ENCODE data around the gene TUT4. TPM values are rescaled to one million over a fixed set of nuclear protein-coding genes. Genes with fewer than 3 reads are reported as not detected.
A peak's percentile ranks its signal among the peaks of the same experiment; 100 is the strongest.

The TUT4 gene
- total RNA-seq, 2 experiments from 2014 or later, result 68.1 to 71.8 TPM

GRCh38 chr1:52567943-52568342, 15.1 kb upstream of the TUT4 start:
- peaks cover 7% of the 10 kb centered on the region for H3K4me1 Mint-ChIP-seq
- H3K27ac Mint-ChIP-seq, result no peak overlapping the region
- H3K36me3 Mint-ChIP-seq (ENCODE audit: low read depth), result no peaks in the 10 kb centered on the region
- no peak overlapping the region for H3K4me3 Mint-ChIP-seq
- ChIA-PET POLR2A (interaction anchor here (1.1 to 1.2 kb wide), 2 partner anchors 37 to 164 kb away, joined by 3 to 4 read pairs; partner anchors contain the start of genes ORC1 and PRPF38A), CTCF (interaction anchor here (1.0 kb wide), 1 partner anchor 74 kb away, joined by 3 read pairs; no protein-coding TSS in a partner anchor)
- DNase-seq, result no peak
- peaks cover 8% of the 10 kb centered on the region for H3K27me3 Mint-ChIP-seq
- no peaks in the 10 kb centered on the region for H3K9me3 Mint-ChIP-seq

- Mint-ChIP-seq H3K36me3 (ENCODE audit: low read depth) (no peaks in the 10 kb centered on the region), H3K4me1 (no peaks in the 10 kb centered on the region), H3K9me3 (no peaks in the 10 kb centered on the region), H3K27ac (no peak overlapping the region), H3K27me3 (peaks cover 10% of the 10 kb centered on the region), H3K4me3 (no peak overlapping the region)
- ChIA-PET POLR2A (no interaction called here), CTCF (no interaction called here)
- DNase-seq, result no peak
Observed at GRCh38 chr1:52562766-52563165, 9.9 kb upstream of the TUT4 start.

GRCh38 chr1:52559875-52560274, 7.0 kb upstream of the TUT4 start:
- POLR2A ChIA-PET, result no interaction called here
- H3K27me3 Mint-ChIP-seq, result peaks cover 10% of the 10 kb centered on the region
- no peaks in the 10 kb centered on the region for H3K36me3 Mint-ChIP-seq (ENCODE audit: low read depth)
- DNase-seq, result no peak
- H3K9me3 Mint-ChIP-seq, result no peaks in the 10 kb centered on the region
- CTCF ChIA-PET, result no interaction called here
- H3K4me3 Mint-ChIP-seq, result no peak overlapping the region
- H3K4me1 Mint-ChIP-seq, result no peaks in the 10 kb centered on the region
- no peak overlapping the region for H3K27ac Mint-ChIP-seq

- DNase-seq, result no peak
- H3K4me3 Mint-ChIP-seq, result no peak overlapping the region
- no peak overlapping the region for H3K27ac Mint-ChIP-seq
- H3K4me1 Mint-ChIP-seq, result peaks cover 7% of the 10 kb centered on the region
- H3K9me3 Mint-ChIP-seq, result no peaks in the 10 kb centered on the region
- ChIA-PET POLR2A (no interaction called here), CTCF (no interaction called here)
- H3K36me3 Mint-ChIP-seq (ENCODE audit: low read depth), result no peaks in the 10 kb centered on the region
- peaks cover 8% of the 10 kb centered on the region for H3K27me3 Mint-ChIP-seq
Observed at GRCh38 chr1:52558941-52559340, 6.0 kb upstream of the TUT4 start.

- no peak overlapping the region for H3K27ac Mint-ChIP-seq
- POLR2A ChIA-PET, result interaction anchor here (0.9 kb wide), 1 partner anchor 45 kb away, joined by 3 read pairs; no protein-coding TSS in a partner anchor
- no peak overlapping the region for H3K4me3 Mint-ChIP-seq
- no peak for DNase-seq
- H3K9me3 Mint-ChIP-seq, result no peaks in the 10 kb centered on the region
- CTCF ChIA-PET, result interaction anchor here (0.6 kb wide), 1 partner anchor 520 kb away, joined by 4 read pairs; no protein-coding TSS in a partner anchor
- H3K4me1 Mint-ChIP-seq, result peaks cover 8% of the 10 kb centered on the region
- peaks cover 8% of the 10 kb centered on the region for H3K27me3 Mint-ChIP-seq
- no peaks in the 10 kb centered on the region for H3K36me3 Mint-ChIP-seq (ENCODE audit: low read depth)
Observed at GRCh38 chr1:52556641-52557360, 3.9 kb upstream of the TUT4 start.

GRCh38 chr1:52554756-52555155, 1.9 kb upstream of the TUT4 start:
- Mint-ChIP-seq H3K4me3 (no peak overlapping the region), H3K36me3 (ENCODE audit: low read depth) (no peaks in the 10 kb centered on the region), H3K4me1 (peaks cover 15% of the 10 kb centered on the region), H3K9me3 (no peaks in the 10 kb centered on the region), H3K27me3 (peaks cover 6% of the 10 kb centered on the region), H3K27ac (no peak overlapping the region)
- CTCF ChIA-PET, result no interaction called here
- POLR2A ChIA-PET, result interaction anchor here (2.6 kb wide), 1 partner anchor 47 kb away, joined by 13 read pairs; the partner anchor contains the start of gene GPX7
- no peak for DNase-seq

- Mint-ChIP-seq H3K9me3 (no peaks in the 10 kb centered on the region), H3K36me3 (ENCODE audit: low read depth) (peaks cover 2% of the 10 kb centered on the region), H3K27ac (peak overlapping the region; percentile 3), H3K4me1 (peaks cover 19% of the 10 kb centered on the region), H3K27me3 (peaks cover 6% of the 10 kb centered on the region), H3K4me3 (no peak overlapping the region)
- ChIA-PET POLR2A (interaction anchor here (0.7 to 2.6 kb wide), 9 partner anchors 12 to 150 kb away, joined by 3 to 43 read pairs (median 8); partner anchors contain the start of genes GPX7, ORC1 and PRPF38A), CTCF (no interaction called here)
- DNase-seq, result no peak
Observed at GRCh38 chr1:52554267-52554640, 1.4 kb upstream of the TUT4 start.

GRCh38 chr1:52553362-52554266, 722 bp upstream of the TUT4 start:
- Mint-ChIP-seq H3K36me3 (ENCODE audit: low read depth) (peaks cover 4% of the 10 kb centered on the region), H3K9me3 (no peaks in the 10 kb centered on the region), H3K4me1 (peaks cover 21% of the 10 kb centered on the region), H3K27ac (peak overlapping the region; percentile 3), H3K27me3 (peaks cover 2% of the 10 kb centered on the region), H3K4me3 (no peak overlapping the region)
- CTCF ChIA-PET, result interaction anchor here (0.6 to 1.5 kb wide), 4 partner anchors 132 to 186 kb away, joined by 3 to 10 read pairs (median 4); partner anchors contain the start of genes ORC1 and PRPF38A
- POLR2A ChIA-PET, result interaction anchor here (0.6 to 2.6 kb wide), 27 partner anchors 8 to 808 kb away, joined by 3 to 43 read pairs (median 4); partner anchors contain the start of genes CC2D1B, GPX7, ORC1 and PRPF38A
- DNase-seq, result peak; percentile 89

- peaks cover 4% of the 10 kb centered on the region for H3K36me3 Mint-ChIP-seq (ENCODE audit: low read depth)
Observed at GRCh38 chr1:52552236-52552504, 722 bp downstream of the TUT4 start.

GRCh38 chr1:52551507-52552235, 1.2 kb downstream of the TUT4 start:
- peaks cover 21% of the 10 kb centered on the region for H3K4me1 Mint-ChIP-seq
- H3K27ac Mint-ChIP-seq, result no peak overlapping the region

More at GRCh38 chr1:52552236-52552504, 722 bp downstream of the TUT4 start:
- H3K27ac Mint-ChIP-seq, result no peak overlapping the region
- POLR2A ChIA-PET, result interaction anchor here (0.7 to 2.6 kb wide), 11 partner anchors 40 to 175 kb away, joined by 3 to 13 read pairs (median 4); partner anchors contain the start of genes GPX7, SHISAL2A and ZYG11B
- H3K4me3 Mint-ChIP-seq, result no peak overlapping the region
- no peaks in the 10 kb centered on the region for H3K9me3 Mint-ChIP-seq
- H3K27me3 Mint-ChIP-seq, result no peaks in the 10 kb centered on the region
- CTCF ChIA-PET, result interaction anchor here (1.5 kb wide), 1 partner anchor 148 kb away, joined by 10 read pairs; the partner anchor contains the start of genes ORC1 and PRPF38A
- DNase-seq, result peak; percentile 74
- peaks cover 21% of the 10 kb centered on the region for H3K4me1 Mint-ChIP-seq

GRCh38 chr1:52550447-52550846, 2.4 kb downstream of the TUT4 start:
- POLR2A ChIA-PET, result interaction anchor here (1.4 to 2.0 kb wide), 2 partner anchors 51 to 82 kb away, joined by 4 to 8 read pairs; no protein-coding TSS in a partner anchor
- Mint-ChIP-seq H3K27me3 (no peaks in the 10 kb centered on the region), H3K4me1 (peaks cover 21% of the 10 kb centered on the region), H3K27ac (no peak overlapping the region), H3K36me3 (ENCODE audit: low read depth) (peaks cover 12% of the 10 kb centered on the region), H3K4me3 (no peak overlapping the region), H3K9me3 (peaks cover 4% of the 10 kb centered on the region)
- DNase-seq, result no peak
- CTCF ChIA-PET, result interaction anchor here (1.0 kb wide), 1 partner anchor 136 kb away, joined by 3 read pairs; no protein-coding TSS in a partner anchor

More at GRCh38 chr1:52551507-52552235, 1.2 kb downstream of the TUT4 start:
- POLR2A ChIA-PET, result interaction anchor here (0.6 to 2.0 kb wide), 8 partner anchors 10 to 127 kb away, joined by 3 to 8 read pairs (median 4); partner anchors contain the start of gene SHISAL2A
- CTCF ChIA-PET, result interaction anchor here (1.0 kb wide), 1 partner anchor 134 kb away, joined by 3 read pairs; no protein-coding TSS in a partner anchor
- no peak overlapping the region for H3K4me3 Mint-ChIP-seq
- H3K27me3 Mint-ChIP-seq, result no peaks in the 10 kb centered on the region
- peaks cover 4% of the 10 kb centered on the region for H3K36me3 Mint-ChIP-seq (ENCODE audit: low read depth)
- no peaks in the 10 kb centered on the region for H3K9me3 Mint-ChIP-seq
- peak; percentile 49 for DNase-seq

- ChIA-PET POLR2A (interaction anchor here (1.0 to 1.1 kb wide), 2 partner anchors 11 to 145 kb away, joined by 3 to 4 read pairs; partner anchors contain the start of genes ORC1 and PRPF38A), CTCF (interaction anchor here (1.1 kb wide), 1 partner anchor 137 kb away, joined by 3 read pairs; no protein-coding TSS in a partner anchor)
- no peaks in the 10 kb centered on the region for H3K27me3 Mint-ChIP-seq
- H3K4me3 Mint-ChIP-seq, result no peak overlapping the region
- H3K9me3 Mint-ChIP-seq, result peaks cover 11% of the 10 kb centered on the region
- no peak for DNase-seq
- H3K27ac Mint-ChIP-seq, result no peak overlapping the region
- peaks cover 21% of the 10 kb centered on the region for H3K36me3 Mint-ChIP-seq (ENCODE audit: low read depth)
- H3K4me1 Mint-ChIP-seq, result peaks cover 16% of the 10 kb centered on the region
Observed at GRCh38 chr1:52549267-52549666, 3.6 kb downstream of the TUT4 start.
